Chondrocyte (in vitro differentiated cells): ENCODE measurements around the gene MYL9. TPM values are rescaled to one million over a fixed set of nuclear protein-coding genes. Genes with fewer than 3 reads are reported as not detected.
"Not testable (repeated sequence)": the region's sequence is repeated elsewhere in the genome, so short reads cannot be mapped to it uniquely, and the experiment has no call there.

Experiments
- DNase-seq: peaks from one replicate; pipeline ENCODE4 v3.0.0; 2021; ENCODE audit warnings: mixed read lengths, low spot score
- H3K27ac Mint-ChIP-seq: one replicate; pipeline ENCODE4 v1.8.0; 2021; ENCODE audit warnings: mild to moderate bottlenecking, moderate library complexity, mixed read lengths; ENCODE audit not compliant: unreplicated experiment
- H3K27me3 Mint-ChIP-seq: 2 replicates; pipeline ENCODE4 v1.8.0; 2021; ENCODE audit warnings: low read depth, mixed read lengths
- H3K36me3 Mint-ChIP-seq: 2 replicates; pipeline ENCODE4 v1.8.0; 2021; ENCODE audit warnings: low read depth, mixed read lengths
- H3K4me1 Mint-ChIP-seq: 2 replicates; pipeline ENCODE4 v1.8.0; 2021; ENCODE audit warnings: low read depth, mild to moderate bottlenecking, mixed read lengths
- H3K4me3 Mint-ChIP-seq: one replicate; pipeline ENCODE4 v1.8.0; 2021; ENCODE audit warnings: mild to moderate bottlenecking, moderate library complexity, mixed read lengths; ENCODE audit not compliant: unreplicated experiment
- H3K9me3 Mint-ChIP-seq: 2 replicates; pipeline ENCODE4 v1.8.0; 2021; ENCODE audit warnings: low read depth, mixed read lengths
- total RNA-seq: library from RNA; stranded (reverse); gene quantifications from 3 replicates; pipeline ENCODE4 v1.2.1, GENCODE V29; 2021
- TF ChIP-seq, protein P1 (sequence below): fragments of 200-600 bp; sonication (generic); IDR thresholded peaks from 2 replicates; pipeline ENCODE4 v1.5.0; 2021; ENCODE audit warnings: antibody characterized with exemption, mild to moderate bottlenecking, moderate library complexity

MYL9 gene
- total RNA-seq, 1 donor from 2014 or later, result 1,930 TPM

DNA sequence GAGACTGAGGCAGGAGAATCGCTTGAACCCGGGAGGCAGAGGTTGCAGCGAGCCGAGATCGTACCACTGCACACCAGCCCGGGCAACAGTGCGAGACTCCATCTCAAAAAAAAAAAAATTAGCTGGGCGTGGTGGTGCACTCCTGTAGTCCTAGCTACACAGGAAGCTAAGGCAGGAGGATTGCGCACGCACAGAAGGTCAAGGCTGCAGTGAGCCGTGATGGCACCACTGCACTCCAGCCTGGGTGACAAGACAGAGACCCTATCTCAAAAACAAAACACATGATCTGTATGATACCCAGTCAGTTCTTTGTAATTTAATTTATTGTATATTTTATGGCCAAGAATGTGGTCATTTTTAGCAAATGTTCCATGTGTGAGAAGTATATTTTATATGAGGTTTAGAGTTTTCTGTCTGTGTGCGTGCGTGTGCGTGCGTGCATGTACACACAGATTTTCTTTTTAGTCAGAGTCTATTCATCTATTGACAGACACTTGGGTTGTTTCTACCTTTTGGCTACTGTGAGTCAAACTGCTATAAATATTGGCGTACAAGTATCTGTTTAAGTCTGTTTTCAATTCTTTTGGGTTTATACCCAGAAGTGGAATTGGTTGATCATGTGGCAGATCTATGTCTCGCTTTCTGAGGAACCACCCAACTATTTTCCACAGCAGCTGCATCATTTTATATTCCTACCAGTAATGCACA lies 22.2 kb upstream of the MYL9 start:
- DNase-seq, result no peak
- TF ChIP-seq, protein P1, sequence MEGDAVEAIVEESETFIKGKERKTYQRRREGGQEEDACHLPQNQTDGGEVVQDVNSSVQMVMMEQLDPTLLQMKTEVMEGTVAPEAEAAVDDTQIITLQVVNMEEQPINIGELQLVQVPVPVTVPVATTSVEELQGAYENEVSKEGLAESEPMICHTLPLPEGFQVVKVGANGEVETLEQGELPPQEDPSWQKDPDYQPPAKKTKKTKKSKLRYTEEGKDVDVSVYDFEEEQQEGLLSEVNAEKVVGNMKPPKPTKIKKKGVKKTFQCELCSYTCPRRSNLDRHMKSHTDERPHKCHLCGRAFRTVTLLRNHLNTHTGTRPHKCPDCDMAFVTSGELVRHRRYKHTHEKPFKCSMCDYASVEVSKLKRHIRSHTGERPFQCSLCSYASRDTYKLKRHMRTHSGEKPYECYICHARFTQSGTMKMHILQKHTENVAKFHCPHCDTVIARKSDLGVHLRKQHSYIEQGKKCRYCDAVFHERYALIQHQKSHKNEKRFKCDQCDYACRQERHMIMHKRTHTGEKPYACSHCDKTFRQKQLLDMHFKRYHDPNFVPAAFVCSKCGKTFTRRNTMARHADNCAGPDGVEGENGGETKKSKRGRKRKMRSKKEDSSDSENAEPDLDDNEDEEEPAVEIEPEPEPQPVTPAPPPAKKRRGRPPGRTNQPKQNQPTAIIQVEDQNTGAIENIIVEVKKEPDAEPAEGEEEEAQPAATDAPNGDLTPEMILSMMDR, result no peak
- H3K4me1 Mint-ChIP-seq, result peaks cover 54% of the 10 kb centered on the region
- H3K27me3 Mint-ChIP-seq, result no peaks in the 10 kb centered on the region
- no peaks in the 10 kb centered on the region for H3K9me3 Mint-ChIP-seq
- H3K4me3 Mint-ChIP-seq, result no peak overlapping the region
- H3K36me3 Mint-ChIP-seq, result peaks cover 30% of the 10 kb centered on the region
- H3K27ac Mint-ChIP-seq, result no peak overlapping the region

GRCh38 chr20:36519944-36520343 lies 21.4 kb upstream of the MYL9 start:
- no peak for DNase-seq
- TF ChIP-seq, protein P1, result no peak

DNA sequence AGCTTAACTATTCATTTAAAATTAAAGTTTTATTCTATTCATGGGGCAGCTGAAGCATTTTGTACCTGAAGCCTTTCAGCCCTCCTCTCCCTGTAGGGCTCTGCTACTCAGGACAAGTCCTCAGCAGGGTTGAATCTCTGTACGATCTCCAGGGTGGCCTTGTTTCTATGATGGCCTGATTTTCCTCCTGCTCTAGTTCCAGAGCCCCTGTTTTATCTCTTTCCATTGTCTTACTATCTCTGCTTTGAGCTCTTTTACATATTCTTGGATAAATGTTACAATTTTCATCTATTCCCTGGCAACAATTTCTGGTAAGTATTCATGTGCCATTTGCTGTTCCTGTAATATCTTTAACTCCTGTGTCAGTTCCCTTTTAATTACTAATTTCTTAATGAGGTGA lies 19.8 kb upstream of the MYL9 start:
- Mint-ChIP-seq H3K4me1 (peaks cover 46% of the 10 kb centered on the region), H3K36me3 (peaks cover 36% of the 10 kb centered on the region), H3K27me3 (no peaks in the 10 kb centered on the region), H3K4me3 (no peak overlapping the region), H3K9me3 (no peaks in the 10 kb centered on the region), H3K27ac (peak overlapping the region; percentile 73)
- TF ChIP-seq, protein P1, result no peak
- no peak for DNase-seq

More at GRCh38 chr20:36519944-36520343, 21.4 kb upstream of the MYL9 start:
- peaks cover 56% of the 10 kb centered on the region for H3K4me1 Mint-ChIP-seq
- H3K36me3 Mint-ChIP-seq, result peaks cover 31% of the 10 kb centered on the region
- no peaks in the 10 kb centered on the region for H3K27me3 Mint-ChIP-seq
- H3K27ac Mint-ChIP-seq, result peak overlapping the region; percentile 50
- no peaks in the 10 kb centered on the region for H3K9me3 Mint-ChIP-seq
- H3K4me3 Mint-ChIP-seq, result no peak overlapping the region

- H3K36me3 Mint-ChIP-seq, result peaks cover 43% of the 10 kb centered on the region
- not testable (repeated sequence) for H3K4me3 Mint-ChIP-seq
- H3K27ac Mint-ChIP-seq, result peak overlapping the region; percentile 90
Measured at GRCh38 chr20:36522412-36522811, 18.9 kb upstream of the MYL9 start.

GRCh38 chr20:36523341-36523740 lies 18.0 kb upstream of the MYL9 start:
- no peak overlapping the region for H3K4me3 Mint-ChIP-seq
- H3K36me3 Mint-ChIP-seq, result peaks cover 45% of the 10 kb centered on the region
- TF ChIP-seq, protein P1, result no peak
- H3K27me3 Mint-ChIP-seq, result no peaks in the 10 kb centered on the region
- no peak for DNase-seq
- H3K4me1 Mint-ChIP-seq, result peaks cover 42% of the 10 kb centered on the region
- no peaks in the 10 kb centered on the region for H3K9me3 Mint-ChIP-seq
- H3K27ac Mint-ChIP-seq, result peak overlapping the region; percentile 90

More at GRCh38 chr20:36522412-36522811, 18.9 kb upstream of the MYL9 start:
- DNase-seq, H3K9me3 Mint-ChIP-seq, H3K27me3 Mint-ChIP-seq: not testable (repeated sequence)
- peaks cover 44% of the 10 kb centered on the region for H3K4me1 Mint-ChIP-seq
